GM12878 (cell line): Measurements from ENCODE around the gene THADA. TPM values are rescaled to one million over a fixed set of nuclear protein-coding genes. Genes with fewer than 3 reads are reported as not detected.
A peak's percentile ranks its signal among the peaks of the same experiment; 100 is the strongest.

ENCODE experiments used
- ATAC-seq: fragments of 200-7000 bp; cut with Tn5 transposase; 3 replicates; pipeline ENCODE4 v1.9.1; 2020; ENCODE audit warnings: mild to moderate bottlenecking, moderate library complexity
- BruUV-seq: library from RNA; stranded (reverse); fragments of 400-500 nt; replicated peaks from 2 replicates; lab custom pipeline; 2021; lab: Mats Ljungman, UMichigan
- CTCF ChIA-PET: fragments of 300-600 bp; sonication (Branson Sonifier 250); formaldehyde crosslinking; extraction: SDS; loops from one replicate; lab custom pipeline; 2021; ENCODE audit warnings: inconsistent platforms; lab: Yijun Ruan, JAX
- POLR2A ChIA-PET: fragments of 350-600 bp; formaldehyde crosslinking; extraction: SDS; loops from one replicate; lab custom pipeline; 2021; ENCODE audit warnings: inconsistent platforms; lab: Charles Lee
- RAD21 ChIA-PET: fragments of 300-600 bp; sonication (Branson Sonifier 250); formaldehyde crosslinking; loops from one replicate; lab custom pipeline; 2023; ENCODE audit warnings: antibody characterized with exemption; ENCODE audit not compliant: unreplicated experiment; lab: Charles Lee
- SMC1A ChIA-PET: fragments of 300-600 bp; sonication (Branson Sonifier 250); formaldehyde crosslinking; loops from one replicate; lab custom pipeline; 2023; ENCODE audit not compliant: unreplicated experiment, uncharacterized antibody; lab: Charles Lee
- DNase-seq: peaks from one replicate; pipeline ENCODE4 v3.0.0-alpha.2; 2011; ENCODE audit warnings: low read depth, low spot score
- FAIRE-seq: peaks from 3 replicates; lab custom pipeline; 2011; peaks lifted over from hg19 to GRCh38; lab: Jason Lieb, UNC
- H2AFZ ChIP-seq: 2 replicates; pipeline ENCODE4 v1.6.0; 2011; ENCODE audit warnings: low read depth, low read length, control low read depth; ENCODE audit not compliant: control insufficient read depth
- H3K27ac ChIP-seq: 2 replicates; pipeline ENCODE4 v1.5.1; 2011; ENCODE audit warnings: control low read depth; ENCODE audit not compliant: control insufficient read depth, insufficient read depth
- H3K27me3 ChIP-seq, 2 experiments: replicated peaks in 1 of 2; 2 replicates each; pipeline versions ENCODE4 v1.6.0 to v1.6.1; 2011; ENCODE audit warnings: low read length in 1 of 2; ENCODE audit not compliant: control insufficient read depth in 2 of 2, insufficient read depth in 2 of 2
- H3K36me3 ChIP-seq, 2 experiments: 2 replicates each; pipeline ENCODE4 v1.5.1; 2011; ENCODE audit warnings: low read length in 1 of 2; ENCODE audit not compliant: control insufficient read depth in 2 of 2, insufficient read depth in 2 of 2
- H3K4me1 ChIP-seq: 2 replicates; pipeline ENCODE4 v1.6.1; 2011; ENCODE audit warnings: mild to moderate bottlenecking, low read length, moderate library complexity, mixed read lengths; ENCODE audit not compliant: control insufficient read depth, insufficient read depth
- H3K4me2 ChIP-seq: 2 replicates; pipeline ENCODE4 v1.6.0; 2011; ENCODE audit warnings: control low read depth; ENCODE audit not compliant: control insufficient read depth, insufficient read depth
- H3K4me3 ChIP-seq: fragments of 200-600 bp; sonication (generic); 2 replicates; pipeline ENCODE4 v1.5.1; 2016
- H3K79me2 ChIP-seq: 2 replicates; pipeline ENCODE4 v1.6.0; 2011; ENCODE audit warnings: low read length; ENCODE audit not compliant: control insufficient read depth, insufficient read depth
- H3K9ac ChIP-seq: 2 replicates; pipeline ENCODE4 v1.8.0; 2011; ENCODE audit warnings: low read length, control low read depth, mixed read lengths; ENCODE audit not compliant: control insufficient read depth, insufficient read depth
- H3K9me3 ChIP-seq: replicated peaks from 3 replicates; pipeline ENCODE4 v1.5.1; 2011; ENCODE audit warnings: mild to moderate bottlenecking, low read length; ENCODE audit not compliant: control insufficient read depth, insufficient read depth
- H4K20me1 ChIP-seq: 2 replicates; pipeline ENCODE4 v1.6.0; 2011; ENCODE audit not compliant: control insufficient read depth, insufficient read depth
- BACH1 ChIP-seq: fragments of 450-650 bp; IDR thresholded peaks from 2 replicates; pipeline ENCODE4 v1.6.1; 2017; ENCODE audit warnings: mild to moderate bottlenecking, borderline replicate concordance
- CEBPB ChIP-seq, 2 experiments: fragments of 150-350 bp in 1 of 2; IDR thresholded peaks; 2 replicates each; pipeline ENCODE4 v1.6.1; 2012 to 2014; ENCODE audit warnings: low read depth in 2 of 2, low read length in 2 of 2, borderline replicate concordance in 1 of 2, inconsistent platforms in 1 of 2
- CHD2 ChIP-seq: IDR thresholded peaks from 2 replicates; pipeline ENCODE4 v1.6.1; 2011; ENCODE audit warnings: low read depth, low read length, improper control_type of control experiment, borderline replicate concordance
- HDAC2 ChIP-seq: fragments of 200-600 bp; sonication (generic); IDR thresholded peaks from 2 replicates; pipeline ENCODE4 v1.6.1; 2017
- IKZF1 ChIP-seq: fragments of 450-650 bp; conservative IDR thresholded peaks from 2 replicates; pipeline ENCODE4 v1.6.1; 2017; ENCODE audit warnings: antibody characterized with exemption, mild to moderate bottlenecking
- IRF3 ChIP-seq: fragments of 450-650 bp; IDR thresholded peaks from 2 replicates; pipeline ENCODE4 v1.6.1; 2014; ENCODE audit warnings: mild to moderate bottlenecking
- NFYB ChIP-seq: IDR thresholded peaks from 2 replicates; pipeline ENCODE4 v1.6.1; 2011; ENCODE audit warnings: low read depth, mild to moderate bottlenecking, low read length, improper control_type of control experiment, moderate library complexity; ENCODE audit not compliant: insufficient read depth
- NKRF ChIP-seq: fragments of 450-650 bp; conservative IDR thresholded peaks from 2 replicates; pipeline ENCODE4 v1.6.1; 2017; ENCODE audit warnings: mild to moderate bottlenecking, moderate library complexity
- NRF1 ChIP-seq: conservative IDR thresholded peaks from 2 replicates; pipeline ENCODE4 v1.6.1; 2011; ENCODE audit warnings: mild to moderate bottlenecking, low read depth, low read length, improper control_type of control experiment
- PAX5 ChIP-seq: IDR thresholded peaks from 2 replicates; pipeline ENCODE4 v1.6.1; 2011; ENCODE audit warnings: low read depth, low read length, borderline replicate concordance
- POLR2AphosphoS2 ChIP-seq: IDR thresholded peaks from 2 replicates; pipeline ENCODE4 v1.6.1; 2011; ENCODE audit warnings: low read depth, mild to moderate bottlenecking, low read length, improper control_type of control experiment, moderate library complexity
- RFX5 ChIP-seq: IDR thresholded peaks from 2 replicates; pipeline ENCODE4 v1.6.1; 2011; ENCODE audit warnings: low read depth, low read length, improper control_type of control experiment
- SMAD1 ChIP-seq: fragments of 450-650 bp; IDR thresholded peaks from 2 replicates; pipeline ENCODE4 v1.6.1; 2018; ENCODE audit warnings: mild to moderate bottlenecking, low read depth; ENCODE audit not compliant: partially characterized antibody
- SUPT20H ChIP-seq: IDR thresholded peaks from 2 replicates; pipeline ENCODE4 v1.6.1; 2011; ENCODE audit warnings: low read depth, mild to moderate bottlenecking, low read length, moderate library complexity, borderline replicate concordance; ENCODE audit not compliant: control insufficient read depth
- TBL1XR1 ChIP-seq: IDR thresholded peaks from 2 replicates; pipeline ENCODE4 v1.6.1; 2012; ENCODE audit warnings: low read depth, low read length, improper control_type of control experiment
- USF2 ChIP-seq: IDR thresholded peaks from 2 replicates; pipeline ENCODE4 v1.6.1; 2011; ENCODE audit warnings: low read depth, low read length, improper control_type of control experiment, borderline replicate concordance
- ZNF274 ChIP-seq: IDR thresholded peaks from one replicate; pipeline ENCODE4 v1.8.0; 2011; ENCODE audit not compliant: insufficient read length, insufficient read depth
- ZNF384 ChIP-seq: IDR thresholded peaks from 2 replicates; pipeline ENCODE4 v1.6.1; 2012; ENCODE audit warnings: low read depth, mild to moderate bottlenecking, low read length, improper control_type of control experiment, borderline replicate concordance
- WGBS: methylation state at CpG from one replicate; pipeline ENCODE4 v1.1.6; 2016; ENCODE audit warnings: low lambda C conversion rate; ENCODE audit not compliant: insufficient replicate concordance, insufficient coverage; ENCODE audit errors: missing lambda C conversion rate; 5-methylcytosine and 5-hydroxymethylcytosine counted together
- in situ Hi-C: fragments of 300-500 bp; cut with MboI; formaldehyde crosslinking; loops from 9 replicates; pipeline ENCODE4 v1.14.3; 2018; ENCODE audit warnings: mixed read lengths
- intact Hi-C: fragments of 100-400 bp; cut with micrococcal nuclease; formaldehyde crosslinking; loops from one replicate; pipeline ENCODE4 v1.14.2; 2022; ENCODE audit not compliant: unreplicated experiment
- polyA plus RNA-seq, 11 experiments: library from polyadenylated mRNA; depleted of rRNA in 4 of 11; unstranded in 6 of 11; stranded (reverse) in 5 of 11; fragments of >200 nt; fragmentation: Nextera tagmentation in 4 of 11; fragmentation: Illumina TruSeq in 1 of 11; extraction: Ambion mirVana in 4 of 11; extraction: Trizol in 1 of 11; gene quantifications; 1 replicate in 1 of 11; 2 replicates in 10 of 11; pipeline versions ENCODE4 v1.2.1 to v1.2.3, GENCODE V29; 2011 to 2016; ENCODE audit warnings: inconsistent platforms in 2 of 11, missing spikeins in 2 of 11, low read depth in 1 of 11
- total RNA-seq, 4 experiments: library from RNA; depleted of rRNA in 3 of 4; stranded (reverse); fragments of >200 nt in 3 of 4; fragmentation: Illumina TruSeq in 1 of 4; extraction: Trizol in 1 of 4; gene quantifications; 2 replicates each; pipeline versions ENCODE4 v1.2.1 to v1.2.3, GENCODE V29; 2013 to 2021
- TF ChIP-seq, protein P1 (sequence below): IDR thresholded peaks from 2 replicates; pipeline ENCODE4 v1.6.1; 2012; ENCODE audit warnings: low read length, inconsistent platforms

The THADA gene
- total and polyA plus RNA-seq, 10 of the 15 experiments (the other 5 are each of a cell fraction or from before 2014, with no cell fraction given): 14.6 to 33.2 (median 23.2) TPM

GRCh38 chr2:43226558-43226954 is 369.3 kb downstream of the THADA start, which contains the start of gene ZFP36L2:
Gene ZFP36L2 (minus strand): TSS chr2:43226606. CDS start chr2:43226315, 291 bp downstream.
- ChIA-PET RAD21 (interaction anchor here (0.9 to 6.8 kb wide), 21 partner anchors 9 to 340 kb away, joined by 3 to 151 read pairs (median 32); no protein-coding TSS in a partner anchor), CTCF (interaction anchor here (0.9 to 5.2 kb wide), 11 partner anchors 8 to 350 kb away, joined by 3 to 132 read pairs (median 19); no protein-coding TSS in a partner anchor), SMC1A (interaction anchor here (0.8 to 7.2 kb wide), 10 partner anchors 9 to 279 kb away, joined by 3 to 170 read pairs (median 34); no protein-coding TSS in a partner anchor), POLR2A (interaction anchor here (0.5 to 1.7 kb wide), 20 partner anchors 11 to 429 kb away, joined by 3 to 8 read pairs (median 4); no protein-coding TSS in a partner anchor)
- H2AFZ ChIP-seq: peak within 1 kb of the TSS; percentile 77
- H3K4me1 ChIP-seq: peaks cover 22% of the 10 kb centered on the region
- no peaks in the 10 kb centered on the region for H3K27me3 ChIP-seq
- H3K9ac ChIP-seq: peak within 1 kb of the TSS; percentile 92
- H3K4me2 ChIP-seq: peak within 1 kb of the TSS; percentile 99
- no TSS peak for BruUV-seq
- H3K79me2 ChIP-seq: peaks cover 63% of the 10 kb centered on the region
- H3K27ac ChIP-seq: peak within 1 kb of the TSS; percentile 97
- ATAC-seq (peak; percentile 69), FAIRE-seq (no peak), DNase-seq (no peak)
- H3K4me3 ChIP-seq: peak within 1 kb of the TSS; percentile 84
- 0% methylated on average over 31 of the region's 58 CpGs for WGBS
- intact Hi-C loops: loop anchor here (1.0 to 10.0 kb wide), 8 partner anchors 161 to 414 kb away; no protein-coding TSS in a partner anchor
- H3K9me3 ChIP-seq: no peaks in the 10 kb centered on the region
- peaks cover 0 to 3% of the 10 kb centered on the region in 2 experiments; a peak in 3 of 4 replicates for H3K36me3 ChIP-seq
- H4K20me1 ChIP-seq: no peaks in the 10 kb centered on the region
- in situ Hi-C loops: no loop called here
- 0 out of 2 replicates have a peak, but pooled peaks have one; percentile 20 for TF ChIP-seq TBL1XR1
- TF ChIP-seq HDAC2: no peak
- TF ChIP-seq POLR2AphosphoS2: no peak; the same call in 1 of the 2 replicates
- TF ChIP-seq ZNF384: peak; percentile 84
- peak; percentile 47; the same call in 1 of the 2 replicates for TF ChIP-seq CHD2
- no peak; the same call in 1 of the 2 replicates for TF ChIP-seq IKZF1
- TF ChIP-seq, protein P1, sequence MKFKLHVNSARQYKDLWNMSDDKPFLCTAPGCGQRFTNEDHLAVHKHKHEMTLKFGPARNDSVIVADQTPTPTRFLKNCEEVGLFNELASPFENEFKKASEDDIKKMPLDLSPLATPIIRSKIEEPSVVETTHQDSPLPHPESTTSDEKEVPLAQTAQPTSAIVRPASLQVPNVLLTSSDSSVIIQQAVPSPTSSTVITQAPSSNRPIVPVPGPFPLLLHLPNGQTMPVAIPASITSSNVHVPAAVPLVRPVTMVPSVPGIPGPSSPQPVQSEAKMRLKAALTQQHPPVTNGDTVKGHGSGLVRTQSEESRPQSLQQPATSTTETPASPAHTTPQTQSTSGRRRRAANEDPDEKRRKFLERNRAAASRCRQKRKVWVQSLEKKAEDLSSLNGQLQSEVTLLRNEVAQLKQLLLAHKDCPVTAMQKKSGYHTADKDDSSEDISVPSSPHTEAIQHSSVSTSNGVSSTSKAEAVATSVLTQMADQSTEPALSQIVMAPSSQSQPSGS: no peak
- TF ChIP-seq SUPT20H: no peak
- TF ChIP-seq NRF1: no peak
- TF ChIP-seq USF2: no peak
- TF ChIP-seq BACH1: no peak; the same call in 1 of the 2 replicates
- TF ChIP-seq CEBPB (IDR thresholded peaks at IDR 0.05; ENCODE audit: borderline replicate concordance in 1 of 2, low read depth in 2 of 2, low read length in 2 of 2): no peak
- TF ChIP-seq NFYB: peak; percentile 46; the same call in 1 of the 2 replicates
- peak; percentile 80 for TF ChIP-seq RFX5
- TF ChIP-seq ZNF274: no peak
- TF ChIP-seq SMAD1: no peak
- TF ChIP-seq IRF3: no peak
- no peak for TF ChIP-seq PAX5
- TF ChIP-seq NKRF: no peak
